Measurements from ENCODE around the gene HPS4. TPM values are rescaled to one million over a fixed set of nuclear protein-coding genes. Genes with fewer than 3 reads are reported as not detected.

Gene HPS4
- total RNA-seq, 3 donors from 2014 or later: 29.0 to 43.6 (median 35.4) TPM

GRCh38 chr22:26525946-26526564 lies 42.5 kb upstream of the HPS4 start:
- no peaks in the 10 kb centered on the region for H3K36me3 ChIP-seq

GRCh38 chr22:26524870-26525269 lies 41.3 kb upstream of the HPS4 start:
- TF ChIP-seq POLR2A (IDR thresholded peaks at IDR 0.05): no peak
- no peak for TF ChIP-seq CTCF (IDR thresholded peaks at IDR 0.05)
- no peak for TF ChIP-seq POLR2AphosphoS5 (IDR thresholded peaks at IDR 0.05)
- H3K4me1 ChIP-seq: no peaks in the 10 kb centered on the region
- H3K27me3 ChIP-seq: no peaks in the 10 kb centered on the region
- no peaks in the 10 kb centered on the region for H3K36me3 ChIP-seq
- DNase-seq (ENCODE audit: low spot score in 2 of 2): no peak
- intact Hi-C loops (cut with DNase I; ENCODE audit: low total_unique reads): no loop called here
- H3K27ac ChIP-seq: no peak overlapping the region
- H3K9me3 ChIP-seq: no peaks in the 10 kb centered on the region
- no peak overlapping the region for H3K4me3 ChIP-seq

More at GRCh38 chr22:26525946-26526564, 42.5 kb upstream of the HPS4 start:
- intact Hi-C loops (cut with DNase I; ENCODE audit: low total_unique reads): no loop called here
- H3K27ac ChIP-seq: no peak overlapping the region
- no peaks in the 10 kb centered on the region for H3K4me1 ChIP-seq
- H3K4me3 ChIP-seq: no peak overlapping the region
- DNase-seq (ENCODE audit: low spot score in 2 of 2): no peak
- no peaks in the 10 kb centered on the region for H3K27me3 ChIP-seq
- no peaks in the 10 kb centered on the region for H3K9me3 ChIP-seq
- TF ChIP-seq POLR2AphosphoS5 (IDR thresholded peaks at IDR 0.05): no peak
- TF ChIP-seq CTCF (IDR thresholded peaks at IDR 0.05): no peak
- TF ChIP-seq POLR2A (IDR thresholded peaks at IDR 0.05): no peak

- no peaks in the 10 kb centered on the region for H3K9me3 ChIP-seq
- DNase-seq (ENCODE audit: low spot score in 2 of 2): no peak
Observed at GRCh38 chr22:26522592-26522991, 39.0 kb upstream of the HPS4 start.

GRCh38 chr22:26522012-26522411 lies 38.4 kb upstream of the HPS4 start:
- DNase-seq (ENCODE audit: low spot score in 2 of 2): no peak
- TF ChIP-seq POLR2AphosphoS5 (IDR thresholded peaks at IDR 0.05) (no peak), CTCF (IDR thresholded peaks at IDR 0.05) (no peak), POLR2A (IDR thresholded peaks at IDR 0.05) (no peak)
- no peaks in the 10 kb centered on the region for H3K36me3 ChIP-seq
- H3K4me1 ChIP-seq: no peaks in the 10 kb centered on the region
- intact Hi-C loops (cut with DNase I; ENCODE audit: low total_unique reads): no loop called here
- no peaks in the 10 kb centered on the region for H3K9me3 ChIP-seq
- H3K27me3 ChIP-seq: no peaks in the 10 kb centered on the region
- no peak overlapping the region for H3K27ac ChIP-seq
- no peak overlapping the region for H3K4me3 ChIP-seq

More at GRCh38 chr22:26522592-26522991, 39.0 kb upstream of the HPS4 start:
- no peaks in the 10 kb centered on the region for H3K4me1 ChIP-seq
- H3K27ac ChIP-seq: no peak overlapping the region
- H3K36me3 ChIP-seq: no peaks in the 10 kb centered on the region
- intact Hi-C loops (cut with DNase I; ENCODE audit: low total_unique reads): no loop called here
- no peak overlapping the region for H3K4me3 ChIP-seq
- TF ChIP-seq POLR2AphosphoS5 (IDR thresholded peaks at IDR 0.05) (no peak), CTCF (IDR thresholded peaks at IDR 0.05) (no peak), POLR2A (IDR thresholded peaks at IDR 0.05) (no peak)
- no peaks in the 10 kb centered on the region for H3K27me3 ChIP-seq

GRCh38 chr22:26517429-26517828 lies 33.8 kb upstream of the HPS4 start:
- TF ChIP-seq CTCF (IDR thresholded peaks at IDR 0.05) (no peak), POLR2AphosphoS5 (IDR thresholded peaks at IDR 0.05) (no peak)
- intact Hi-C loops (cut with DNase I; ENCODE audit: low total_unique reads): no loop called here
- no peak for DNase-seq (ENCODE audit: low spot score in 2 of 2)
- no peaks in the 10 kb centered on the region for H3K9me3 ChIP-seq
- no peaks in the 10 kb centered on the region for H3K36me3 ChIP-seq
- H3K4me3 ChIP-seq: no peak overlapping the region
- H3K27ac ChIP-seq: no peak overlapping the region
- H3K4me1 ChIP-seq: peaks cover 0 to 11% of the 10 kb centered on the region in 2 donors
- no peaks in the 10 kb centered on the region for H3K27me3 ChIP-seq
